CD4-positive, alpha-beta T cell (primary cell): ENCODE measurements around the gene CLCNKA. TPM values are rescaled to one million over a fixed set of nuclear protein-coding genes. Genes with fewer than 3 reads are reported as not detected.
"Not testable (repeated sequence)": the region's sequence is repeated elsewhere in the genome, so short reads cannot be mapped to it uniquely, and the experiment has no call there.

Experiments used
- ATAC-seq: fragments of 200-7000 bp; cut with Tn5 transposase; one replicate; pipeline ENCODE4 v1.10.0; 2022; ENCODE audit warnings: mild to moderate bottlenecking; ENCODE audit not compliant: poor library complexity
- CTCF ChIA-PET: fragments of 350-600 bp; sonication (Branson Sonifier 250); formaldehyde crosslinking; loops from one replicate; lab custom pipeline; 2021; ENCODE audit warnings: antibody characterized with exemption, inconsistent platforms; lab: Charles Lee
- POLR2A ChIA-PET: fragments of 350-600 bp; sonication (Branson Sonifier 250); formaldehyde crosslinking; loops from one replicate; lab custom pipeline; 2021; ENCODE audit warnings: antibody characterized with exemption, inconsistent platforms; lab: Charles Lee
- DNase-seq, 14 experiments: peaks; one replicate each; pipeline ENCODE4 v3.0.0-alpha.2; 2013 to 2020; ENCODE audit warnings: mixed read lengths in 2 of 14
- H3K27ac ChIP-seq, 2 donors: one replicate each; pipeline versions ENCODE4 v1.5.1 to v1.7.0; 2013; ENCODE audit warnings: low read length in 2 of 2, low read depth in 1 of 2, mild to moderate bottlenecking in 1 of 2
- H3K27me3 ChIP-seq, 2 experiments: 1 replicate in 1 of 2; 2 replicates in 1 of 2; pipeline versions ENCODE4 v1.6.1 to v1.7.0; 2013; ENCODE audit warnings: low read length in 2 of 2, control low read depth in 1 of 2, mild to moderate bottlenecking in 1 of 2, moderate library complexity in 1 of 2; ENCODE audit not compliant: insufficient read depth in 2 of 2, control insufficient read depth in 1 of 2
- H3K36me3 ChIP-seq: one replicate; pipeline ENCODE4 v1.6.1; 2013; ENCODE audit warnings: low read length, control low read depth; ENCODE audit not compliant: insufficient read depth
- H3K4me1 ChIP-seq: one replicate; pipeline ENCODE4 v1.6.1; 2013; ENCODE audit warnings: low read length, control low read depth; ENCODE audit not compliant: insufficient read depth
- H3K4me3 ChIP-seq: one replicate; pipeline ENCODE4 v1.5.1; 2013; ENCODE audit warnings: mild to moderate bottlenecking, low read length, moderate library complexity
- H3K9me3 ChIP-seq, 2 experiments: 1 replicate in 1 of 2; 2 replicates in 1 of 2; pipeline versions ENCODE4 v1.6.1 to v1.7.0; 2013; ENCODE audit warnings: low read length in 2 of 2, mild to moderate bottlenecking in 2 of 2, control low read depth in 1 of 2, moderate library complexity in 1 of 2; ENCODE audit not compliant: control insufficient read depth in 1 of 2, insufficient read depth in 1 of 2
- H3K27ac Mint-ChIP-seq: one replicate; pipeline ENCODE4 v1.8.0; 2020; ENCODE audit warnings: mixed read lengths
- H3K27me3 Mint-ChIP-seq: one replicate; pipeline ENCODE4 v1.8.0; 2021; ENCODE audit warnings: mixed read lengths
- H3K36me3 Mint-ChIP-seq: one replicate; pipeline ENCODE4 v1.8.0; 2021; ENCODE audit warnings: low read depth, mixed read lengths
- H3K4me1 Mint-ChIP-seq: one replicate; pipeline ENCODE4 v1.8.0; 2021; ENCODE audit warnings: low read depth, mixed read lengths
- H3K4me3 Mint-ChIP-seq: one replicate; pipeline ENCODE4 v1.8.0; 2020; ENCODE audit warnings: mild to moderate bottlenecking, mixed read lengths
- H3K9me3 Mint-ChIP-seq: one replicate; pipeline ENCODE4 v1.8.0; 2020; ENCODE audit warnings: mixed read lengths
- CTCF ChIP-seq: fragments of 200-600 bp; IDR thresholded peaks from one replicate; pipeline ENCODE4 v1.8.0; 2022; ENCODE audit warnings: antibody characterized with exemption, mild to moderate bottlenecking
- intact Hi-C, 2 experiments: fragments of 100-400 bp; cut with DNase I in 1 of 2; cut with micrococcal nuclease in 1 of 2; formaldehyde crosslinking; loops; one replicate each; pipeline versions ENCODE4 v1.15.1 to v1.9.0; 2023 to 2025; cut with DNase I, micrococcal nuclease
- total RNA-seq, 174 experiments: library from RNA in 2 of 174; stranded (reverse) in 2 of 174; gene quantifications; one replicate each; pipeline ENCODE4 v1.2.3 and lab custom pipeline; 2021 to 2026

Gene CLCNKA
- total RNA-seq, 2 experiments from 2014 or later, result not detected

- ChIA-PET CTCF (no interaction called here), POLR2A (no interaction called here)
- H3K9me3 ChIP-seq, result no peaks in the 10 kb centered on the region
- DNase-seq, result no peak
- intact Hi-C loops, result no loop called here
- Mint-ChIP-seq H3K9me3 (no peaks in the 10 kb centered on the region), H3K27me3 (no peaks in the 10 kb centered on the region), H3K4me3 (no peak overlapping the region), H3K36me3 (no peaks in the 10 kb centered on the region), H3K4me1 (no peaks in the 10 kb centered on the region), H3K27ac (no peak overlapping the region)
- no peak for TF ChIP-seq CTCF
- H3K27ac ChIP-seq, result no peak overlapping the region
- no peaks in the 10 kb centered on the region for H3K27me3 ChIP-seq
- no peaks in the 10 kb centered on the region for H3K4me1 ChIP-seq
- no peak overlapping the region for H3K4me3 ChIP-seq
- no peak for ATAC-seq
- H3K36me3 ChIP-seq, result no peaks in the 10 kb centered on the region
These were observed 16.7 kb downstream of the CLCNKA start for GRCh38 chr1:16038620-16038912.

GRCh38 chr1:16039871-16040270 is 18.0 kb downstream of the CLCNKA start:
- H3K4me1 Mint-ChIP-seq, H3K4me3 ChIP-seq, H3K4me3 Mint-ChIP-seq, intact Hi-C loops, CTCF ChIA-PET, H3K36me3 Mint-ChIP-seq, POLR2A ChIA-PET, ATAC-seq, H3K27me3 ChIP-seq, H3K9me3 ChIP-seq, H3K4me1 ChIP-seq, H3K27ac Mint-ChIP-seq, DNase-seq, H3K36me3 ChIP-seq, H3K9me3 Mint-ChIP-seq, H3K27ac ChIP-seq, H3K27me3 Mint-ChIP-seq: not testable (repeated sequence)

- no peak for DNase-seq
- Mint-ChIP-seq H3K4me1 (no peaks in the 10 kb centered on the region), H3K36me3 (no peaks in the 10 kb centered on the region), H3K27me3 (no peaks in the 10 kb centered on the region), H3K27ac (no peak overlapping the region), H3K9me3 (no peaks in the 10 kb centered on the region), H3K4me3 (no peak overlapping the region)
- intact Hi-C loops, result no loop called here
- no peak overlapping the region for H3K27ac ChIP-seq
- H3K4me3 ChIP-seq, result no peak overlapping the region
- no peaks in the 10 kb centered on the region for H3K9me3 ChIP-seq
- H3K36me3 ChIP-seq, result no peaks in the 10 kb centered on the region
- H3K27me3 ChIP-seq, result no peaks in the 10 kb centered on the region
- no peak for TF ChIP-seq CTCF
- ATAC-seq, result no peak
- no peaks in the 10 kb centered on the region for H3K4me1 ChIP-seq
- CTCF ChIA-PET, result no interaction called here
- POLR2A ChIA-PET, result no interaction called here
These were observed 19.4 kb downstream of the CLCNKA start for GRCh38 chr1:16041200-16041599.

GRCh38 chr1:16042096-16042495 is 20.3 kb downstream of the CLCNKA start:
- ChIA-PET CTCF (no interaction called here), POLR2A (no interaction called here)
- Mint-ChIP-seq H3K9me3 (no peaks in the 10 kb centered on the region), H3K4me1 (no peaks in the 10 kb centered on the region), H3K27me3 (no peaks in the 10 kb centered on the region), H3K4me3 (no peak overlapping the region), H3K27ac (no peak overlapping the region), H3K36me3 (no peaks in the 10 kb centered on the region)
- Histone ChIP-seq H3K4me3 (no peak overlapping the region), H3K9me3 (no peaks in the 10 kb centered on the region), H3K4me1 (no peaks in the 10 kb centered on the region), H3K27ac (no peak overlapping the region), H3K27me3 (no peaks in the 10 kb centered on the region), H3K36me3 (no peaks in the 10 kb centered on the region)
- no peak for TF ChIP-seq CTCF
- intact Hi-C loops, result no loop called here
- DNase-seq (no peak), ATAC-seq (no peak)

GRCh38 chr1:16042654-16043053 is 20.8 kb downstream of the CLCNKA start:
- H3K27me3 Mint-ChIP-seq, H3K9me3 ChIP-seq, intact Hi-C loops, H3K27ac Mint-ChIP-seq, H3K4me3 Mint-ChIP-seq, CTCF ChIA-PET, H3K27me3 ChIP-seq, DNase-seq, H3K4me1 ChIP-seq, H3K4me3 ChIP-seq, H3K27ac ChIP-seq, H3K4me1 Mint-ChIP-seq, POLR2A ChIA-PET, H3K36me3 ChIP-seq, H3K36me3 Mint-ChIP-seq, H3K9me3 Mint-ChIP-seq, ATAC-seq: not testable (repeated sequence)
